ENCODE measurements around the gene KRT222. TPM values are rescaled to one million over a fixed set of nuclear protein-coding genes. Genes with fewer than 3 reads are reported as not detected.

The KRT222 gene
- total RNA-seq, 6 experiments from 2014 or later = 1.2 to 3.2 (median 1.9) TPM

- no peaks in the 10 kb centered on the region for H3K9me3 ChIP-seq
- no peak for DNase-seq
- intact Hi-C loops (cut with DNase I) = no loop called here
- peaks cover 0 to 6% (median 0%) of the 10 kb centered on the region in 4 donors for H3K4me1 ChIP-seq
- H3K27ac ChIP-seq = no peak within 1 kb of the TSS
- no peaks in the 10 kb centered on the region for H3K27me3 ChIP-seq
- TF ChIP-seq, protein P1, sequence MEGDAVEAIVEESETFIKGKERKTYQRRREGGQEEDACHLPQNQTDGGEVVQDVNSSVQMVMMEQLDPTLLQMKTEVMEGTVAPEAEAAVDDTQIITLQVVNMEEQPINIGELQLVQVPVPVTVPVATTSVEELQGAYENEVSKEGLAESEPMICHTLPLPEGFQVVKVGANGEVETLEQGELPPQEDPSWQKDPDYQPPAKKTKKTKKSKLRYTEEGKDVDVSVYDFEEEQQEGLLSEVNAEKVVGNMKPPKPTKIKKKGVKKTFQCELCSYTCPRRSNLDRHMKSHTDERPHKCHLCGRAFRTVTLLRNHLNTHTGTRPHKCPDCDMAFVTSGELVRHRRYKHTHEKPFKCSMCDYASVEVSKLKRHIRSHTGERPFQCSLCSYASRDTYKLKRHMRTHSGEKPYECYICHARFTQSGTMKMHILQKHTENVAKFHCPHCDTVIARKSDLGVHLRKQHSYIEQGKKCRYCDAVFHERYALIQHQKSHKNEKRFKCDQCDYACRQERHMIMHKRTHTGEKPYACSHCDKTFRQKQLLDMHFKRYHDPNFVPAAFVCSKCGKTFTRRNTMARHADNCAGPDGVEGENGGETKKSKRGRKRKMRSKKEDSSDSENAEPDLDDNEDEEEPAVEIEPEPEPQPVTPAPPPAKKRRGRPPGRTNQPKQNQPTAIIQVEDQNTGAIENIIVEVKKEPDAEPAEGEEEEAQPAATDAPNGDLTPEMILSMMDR (IDR thresholded peaks at IDR 0.05) = no peak
- TF ChIP-seq POLR2A (IDR thresholded peaks at IDR 0.05) = no peak
- 76% methylated on average over 7 of the region's 7 CpGs for WGBS (ENCODE audit: insufficient coverage, low coverage, low lambda C conversion rate, missing lambda C conversion rate)
- no peak within 1 kb of the TSS for H3K4me3 ChIP-seq
- no peaks in the 10 kb centered on the region for H3K36me3 ChIP-seq
- ATAC-seq = no peak
These were observed 38.7 kb upstream of the KRT222 start, which contains the start of gene KRT24 for GRCh38 chr17:40703652-40704051. Gene KRT24, minus strand, starts transcription at chr17:40703752. Its CDS starts 59 bp downstream, at chr17:40703693.

DNA sequence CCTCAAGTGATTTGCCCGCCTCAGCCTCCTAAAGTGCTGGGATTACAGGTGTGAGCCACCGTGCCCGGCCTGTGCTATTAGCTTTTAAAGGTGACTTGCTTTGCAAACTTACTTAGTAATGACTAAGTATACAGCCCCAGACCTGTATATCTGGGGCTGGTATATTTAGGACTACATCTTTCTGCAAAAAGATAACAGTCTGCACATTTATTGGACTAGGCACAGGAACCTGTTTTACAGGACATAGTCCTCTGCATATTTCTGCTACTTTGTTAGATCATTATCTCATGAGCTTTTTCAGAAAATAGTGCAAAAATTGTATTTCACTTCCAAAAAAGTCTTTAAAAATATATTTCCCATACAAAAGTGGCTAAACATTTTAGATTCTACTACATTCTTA lies 37.3 kb upstream of the KRT222 start:
- DNase-seq = no peak
- Histone ChIP-seq H3K4me3 (no peak overlapping the region), H3K36me3 (no peaks in the 10 kb centered on the region), H3K9me3 (no peaks in the 10 kb centered on the region), H3K27ac (no peak overlapping the region), H3K27me3 (no peaks in the 10 kb centered on the region), H3K4me1 (peaks cover 0 to 2% (median under 1%) of the 10 kb centered on the region in 4 donors)
- no peak for TF ChIP-seq POLR2A (IDR thresholded peaks at IDR 0.05)
- TF ChIP-seq, protein P1 (IDR thresholded peaks at IDR 0.05) = no peak
- no peak for ATAC-seq
- 100% methylated on average over 3 of the region's 3 CpGs for WGBS (ENCODE audit: insufficient coverage, low coverage, low lambda C conversion rate, missing lambda C conversion rate)
- intact Hi-C loops (cut with DNase I) = no loop called here

DNA sequence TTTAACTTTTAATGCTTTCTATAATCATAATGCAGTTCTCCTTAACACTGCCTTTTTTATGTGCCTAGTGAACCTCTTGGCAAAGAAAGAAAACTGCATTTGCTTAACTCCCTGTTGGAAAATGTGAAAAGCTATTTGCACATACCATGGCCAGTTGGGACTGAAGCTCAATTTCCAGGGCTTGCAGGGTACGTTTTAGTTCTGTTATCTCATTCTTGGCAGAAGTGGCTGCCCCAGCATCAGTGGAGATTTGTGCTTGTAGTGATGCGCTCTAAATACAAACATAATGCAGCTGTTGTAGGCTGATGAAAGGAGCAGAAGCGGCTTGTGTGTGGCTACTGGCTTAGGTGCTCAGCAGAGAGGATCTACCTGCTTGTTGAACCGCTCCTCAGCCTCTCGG lies 34.9 kb upstream of the KRT222 start:
- TF ChIP-seq POLR2A (IDR thresholded peaks at IDR 0.05) = no peak
- TF ChIP-seq, protein P1 (IDR thresholded peaks at IDR 0.05) = no peak
- no peak overlapping the region for H3K4me3 ChIP-seq
- H3K9me3 ChIP-seq = no peaks in the 10 kb centered on the region
- DNase-seq (no peak), ATAC-seq (no peak)
- H3K4me1 ChIP-seq = peaks cover 0 to 18% (median 8%) of the 10 kb centered on the region in 4 donors
- no peak overlapping the region for H3K27ac ChIP-seq
- H3K27me3 ChIP-seq = no peaks in the 10 kb centered on the region
- intact Hi-C loops (cut with DNase I) = no loop called here
- no peaks in the 10 kb centered on the region for H3K36me3 ChIP-seq
- 58% methylated on average over 3 of the region's 5 CpGs for WGBS (ENCODE audit: insufficient coverage, low coverage, low lambda C conversion rate, missing lambda C conversion rate)

- intact Hi-C loops (cut with DNase I) = no loop called here
These were observed 34.4 kb upstream of the KRT222 start for GRCh38 chr17:40699371-40699770.

More at GRCh38 chr17:40699371-40699770, 34.4 kb upstream of the KRT222 start:
- ATAC-seq (peak in 1 of 4 donors; percentile 23), DNase-seq (no peak)
- Histone ChIP-seq H3K27me3 (no peaks in the 10 kb centered on the region), H3K27ac (no peak overlapping the region), H3K36me3 (no peaks in the 10 kb centered on the region), H3K9me3 (no peaks in the 10 kb centered on the region), H3K4me3 (no peak overlapping the region), H3K4me1 (peaks cover 0 to 18% (median 8%) of the 10 kb centered on the region in 4 donors)
- 73% methylated on average over 9 of the region's 9 CpGs for WGBS (ENCODE audit: insufficient coverage, low coverage, low lambda C conversion rate, missing lambda C conversion rate)
- no peak for TF ChIP-seq POLR2A (IDR thresholded peaks at IDR 0.05)
- TF ChIP-seq, protein P1 (IDR thresholded peaks at IDR 0.05) = no peak

Measured in right lobe of liver (tissue), 6 donors.